ENCODE results near the gene TMEM37. TPM values are rescaled to one million over a fixed set of nuclear protein-coding genes. Genes with fewer than 3 reads are reported as not detected.

TMEM37 gene
- polyA plus RNA-seq, 1 of the 3 experiments (the other 2 are of a cell fraction): 0.25 TPM

DNA sequence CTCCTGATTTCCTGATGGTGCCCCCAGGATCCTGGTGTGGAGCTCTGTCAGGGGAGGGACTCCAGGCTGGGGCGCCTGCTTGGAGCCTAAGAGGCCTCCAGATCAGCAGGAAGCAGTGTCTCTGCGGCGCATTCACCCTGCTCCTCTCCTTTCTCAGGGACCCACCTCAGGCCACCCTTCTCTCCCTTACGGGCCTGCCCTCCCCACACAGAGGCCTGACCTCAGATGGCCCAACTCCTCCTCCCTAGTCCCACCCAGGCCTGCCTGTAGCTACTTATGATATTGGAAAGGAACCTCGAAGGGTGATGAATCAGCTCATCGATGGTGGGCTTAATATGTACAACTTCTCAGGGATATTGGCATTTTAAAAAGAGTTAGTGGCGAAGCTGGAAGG is 10.6 kb downstream of the TMEM37 start:
- Histone ChIP-seq H2AFZ (ENCODE audit: low read depth) (no peak overlapping the region), H3K36me3 (replicated peaks in 1 of 2; ENCODE audit: control insufficient read depth in 1 of 2, insufficient read depth in 2 of 2, low read length in 1 of 2) (no peaks in the 10 kb centered on the region), H3K27me3 (ENCODE audit: insufficient read depth) (peaks cover 9% of the 10 kb centered on the region; the same call in 1 of the 2 replicates), H3K9ac (no peak overlapping the region), H3K27ac (ENCODE audit: low read depth in 2 of 2, low read length in 1 of 2) (no peak overlapping the region), H3K4me3 (ENCODE audit: low read depth in 2 of 2, low read length in 1 of 2) (no peak overlapping the region), H3K79me2 (ENCODE audit: insufficient read depth) (no peaks in the 10 kb centered on the region), H3K9me2 (no peaks in the 10 kb centered on the region), H3K4me2 (no peak overlapping the region), H3K4me1 (ENCODE audit: control insufficient read depth in 1 of 2, insufficient read depth in 2 of 2, low read depth in 1 of 2, low read length in 1 of 2) (peaks cover 0 to 6% of the 10 kb centered on the region in 2 experiments; a peak in 1 of 4 replicates), H3F3A (replicated peaks; ENCODE audit: insufficient read depth) (no peaks in the 10 kb centered on the region), H4K20me1 (ENCODE audit: insufficient read depth) (no peaks in the 10 kb centered on the region), H3K9me3 (no peaks in the 10 kb centered on the region)
- CTCF ChIA-PET: interaction anchor here (0.8 to 2.6 kb wide), 3 partner anchors 22 to 75 kb away, joined by 3 to 17 read pairs (median 3); no protein-coding TSS in a partner anchor
- TF ChIP-seq, protein P1, sequence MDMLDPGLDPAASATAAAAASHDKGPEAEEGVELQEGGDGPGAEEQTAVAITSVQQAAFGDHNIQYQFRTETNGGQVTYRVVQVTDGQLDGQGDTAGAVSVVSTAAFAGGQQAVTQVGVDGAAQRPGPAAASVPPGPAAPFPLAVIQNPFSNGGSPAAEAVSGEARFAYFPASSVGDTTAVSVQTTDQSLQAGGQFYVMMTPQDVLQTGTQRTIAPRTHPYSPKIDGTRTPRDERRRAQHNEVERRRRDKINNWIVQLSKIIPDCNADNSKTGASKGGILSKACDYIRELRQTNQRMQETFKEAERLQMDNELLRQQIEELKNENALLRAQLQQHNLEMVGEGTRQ (IDR thresholded peaks at IDR 0.05; ENCODE audit: borderline replicate concordance, low read depth, low read length): no peak
- TF ChIP-seq GATA2 (CRISPR knock-in tag; IDR thresholded peaks at IDR 0.05): no peak
- TF ChIP-seq, protein P2, sequence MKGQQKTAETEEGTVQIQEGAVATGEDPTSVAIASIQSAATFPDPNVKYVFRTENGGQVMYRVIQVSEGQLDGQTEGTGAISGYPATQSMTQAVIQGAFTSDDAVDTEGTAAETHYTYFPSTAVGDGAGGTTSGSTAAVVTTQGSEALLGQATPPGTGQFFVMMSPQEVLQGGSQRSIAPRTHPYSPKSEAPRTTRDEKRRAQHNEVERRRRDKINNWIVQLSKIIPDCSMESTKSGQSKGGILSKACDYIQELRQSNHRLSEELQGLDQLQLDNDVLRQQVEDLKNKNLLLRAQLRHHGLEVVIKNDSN (IDR thresholded peaks at IDR 0.05; ENCODE audit: borderline replicate concordance, low read depth): no peak
- no peak for TF ChIP-seq ELF1 (IDR thresholded peaks at IDR 0.05)
- TF ChIP-seq TEAD4 (IDR thresholded peaks at IDR 0.05; ENCODE audit: borderline replicate concordance, insufficient read depth): no peak
- TF ChIP-seq MEF2A (IDR thresholded peaks at IDR 0.05; ENCODE audit: borderline replicate concordance, low read depth): no peak
- no peak for TF ChIP-seq SIN3A (IDR thresholded peaks at IDR 0.05; ENCODE audit: borderline replicate concordance, low read depth, low read length)
- TF ChIP-seq MXI1 (IDR thresholded peaks at IDR 0.05; ENCODE audit: low read depth, low read length): no peak
- TF ChIP-seq NRF1 (IDR thresholded peaks at IDR 0.05; ENCODE audit: low read depth, low read length): no peak
- no peak for TF ChIP-seq RAD21 (IDR thresholded peaks at IDR 0.05; ENCODE audit: low read length)
- no peak for TF ChIP-seq SMC3 (IDR thresholded peaks at IDR 0.05; ENCODE audit: low read depth, low read length)
- TF ChIP-seq, protein P3, sequence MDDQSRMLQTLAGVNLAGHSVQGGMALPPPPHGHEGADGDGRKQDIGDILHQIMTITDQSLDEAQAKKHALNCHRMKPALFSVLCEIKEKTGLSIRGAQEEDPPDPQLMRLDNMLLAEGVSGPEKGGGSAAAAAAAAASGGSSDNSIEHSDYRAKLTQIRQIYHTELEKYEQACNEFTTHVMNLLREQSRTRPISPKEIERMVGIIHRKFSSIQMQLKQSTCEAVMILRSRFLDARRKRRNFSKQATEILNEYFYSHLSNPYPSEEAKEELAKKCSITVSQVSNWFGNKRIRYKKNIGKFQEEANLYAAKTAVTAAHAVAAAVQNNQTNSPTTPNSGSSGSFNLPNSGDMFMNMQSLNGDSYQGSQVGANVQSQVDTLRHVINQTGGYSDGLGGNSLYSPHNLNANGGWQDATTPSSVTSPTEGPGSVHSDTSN (IDR thresholded peaks at IDR 0.05): no peak
- no peak for TF ChIP-seq RCOR1 (IDR thresholded peaks at IDR 0.05; ENCODE audit: low read length)
- TF ChIP-seq FOXJ3 (CRISPR knock-in tag; IDR thresholded peaks at IDR 0.05): no peak
- no peak for TF ChIP-seq IRF3 (IDR thresholded peaks at IDR 0.05; ENCODE audit: low read depth, low read length)
- TF ChIP-seq JUND (IDR thresholded peaks at IDR 0.05): no peak
- TF ChIP-seq TCF12 (IDR thresholded peaks at IDR 0.05): no peak
- TF ChIP-seq, protein P4, sequence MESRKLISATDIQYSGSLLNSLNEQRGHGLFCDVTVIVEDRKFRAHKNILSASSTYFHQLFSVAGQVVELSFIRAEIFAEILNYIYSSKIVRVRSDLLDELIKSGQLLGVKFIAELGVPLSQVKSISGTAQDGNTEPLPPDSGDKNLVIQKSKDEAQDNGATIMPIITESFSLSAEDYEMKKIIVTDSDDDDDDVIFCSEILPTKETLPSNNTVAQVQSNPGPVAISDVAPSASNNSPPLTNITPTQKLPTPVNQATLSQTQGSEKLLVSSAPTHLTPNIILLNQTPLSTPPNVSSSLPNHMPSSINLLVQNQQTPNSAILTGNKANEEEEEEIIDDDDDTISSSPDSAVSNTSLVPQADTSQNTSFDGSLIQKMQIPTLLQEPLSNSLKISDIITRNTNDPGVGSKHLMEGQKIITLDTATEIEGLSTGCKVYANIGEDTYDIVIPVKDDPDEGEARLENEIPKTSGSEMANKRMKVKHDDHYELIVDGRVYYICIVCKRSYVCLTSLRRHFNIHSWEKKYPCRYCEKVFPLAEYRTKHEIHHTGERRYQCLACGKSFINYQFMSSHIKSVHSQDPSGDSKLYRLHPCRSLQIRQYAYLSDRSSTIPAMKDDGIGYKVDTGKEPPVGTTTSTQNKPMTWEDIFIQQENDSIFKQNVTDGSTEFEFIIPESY (IDR thresholded peaks at IDR 0.05; ENCODE audit: borderline replicate concordance, low read depth): no peak
- TF ChIP-seq POLR2AphosphoS5 (IDR thresholded peaks at IDR 0.05; ENCODE audit: low read depth, low read length): no peak
- TF ChIP-seq NFIC (IDR thresholded peaks at IDR 0.05; ENCODE audit: borderline replicate concordance): no peak
- DNase-seq: no peak
- POLR2A ChIA-PET: no interaction called here
- WGBS (ENCODE audit: low lambda C conversion rate): 50% methylated on average over 7 of the region's 7 CpGs

Data from SK-N-SH (cell line).